GM23338 (cell line): Measurements from ENCODE around the gene SETX.

ENCODE experiments used
- CREB1 ChIP-seq: fragments of 250-450 bp; sonication (Bioruptor Pico); IDR thresholded peaks from 2 replicates; pipeline ENCODE4 v1.5.0; 2020; ENCODE audit warnings: low read depth, mild to moderate bottlenecking, moderate library complexity
- CTCF ChIP-seq, 2 experiments: fragments of 200-600 bp in 1 of 2; sonication (generic) in 1 of 2; conservative IDR thresholded peaks; 2 replicates each; pipeline versions ENCODE4 v1.5.1 to v1.6.1; 2016 to 2017; ENCODE audit warnings: antibody characterized with exemption in 2 of 2, low read depth in 2 of 2, mild to moderate bottlenecking in 2 of 2, moderate library complexity in 1 of 2
- ETS1 ChIP-seq: IDR thresholded peaks from 2 replicates; pipeline ENCODE4 v1.6.1; 2016; ENCODE audit warnings: antibody characterized with exemption
- EZH2 ChIP-seq: fragments of 200-600 bp; sonication (generic); IDR thresholded peaks from one replicate; pipeline ENCODE4 v1.8.0; 2017; ENCODE audit warnings: antibody characterized with exemption, mild to moderate bottlenecking, low read depth; ENCODE audit not compliant: unreplicated experiment
- EZH2phosphoT487 ChIP-seq: fragments of 200-600 bp; sonication (generic); IDR thresholded peaks from one replicate; pipeline ENCODE4 v1.8.1; 2018; ENCODE audit warnings: antibody characterized with exemption; ENCODE audit not compliant: unreplicated experiment
- JUNB ChIP-seq: IDR thresholded peaks from one replicate; pipeline ENCODE4 v1.6.1; 2016; ENCODE audit warnings: antibody characterized with exemption; ENCODE audit not compliant: unreplicated experiment
- NANOG ChIP-seq: IDR thresholded peaks from 2 replicates; pipeline ENCODE4 v1.6.1; 2016; ENCODE audit warnings: antibody characterized with exemption, borderline replicate concordance
- POLR2AphosphoS5 ChIP-seq: IDR thresholded peaks from 2 replicates; pipeline ENCODE4 v1.6.1; 2016; ENCODE audit warnings: antibody characterized with exemption, low read depth
- REST ChIP-seq: IDR thresholded peaks from one replicate; pipeline ENCODE4 v1.6.1; 2018; ENCODE audit warnings: antibody characterized with exemption; ENCODE audit not compliant: unreplicated experiment
- ZNF114 ChIP-seq: fragments of 250-450 bp; sonication (Bioruptor Pico); IDR thresholded peaks from 2 replicates; pipeline ENCODE4 v1.5.0; 2020; ENCODE audit warnings: mild to moderate bottlenecking, moderate library complexity
- ZNF331 ChIP-seq: fragments of 250-450 bp; sonication (Bioruptor Pico); IDR thresholded peaks from 2 replicates; pipeline ENCODE4 v1.5.0; 2020; ENCODE audit warnings: low read depth, mild to moderate bottlenecking, moderate library complexity
- ZNF462 ChIP-seq: fragments of 250-450 bp; sonication (Bioruptor Pico); IDR thresholded peaks from 2 replicates; pipeline ENCODE4 v1.5.0; 2020; ENCODE audit warnings: mild to moderate bottlenecking, moderate library complexity

DNA sequence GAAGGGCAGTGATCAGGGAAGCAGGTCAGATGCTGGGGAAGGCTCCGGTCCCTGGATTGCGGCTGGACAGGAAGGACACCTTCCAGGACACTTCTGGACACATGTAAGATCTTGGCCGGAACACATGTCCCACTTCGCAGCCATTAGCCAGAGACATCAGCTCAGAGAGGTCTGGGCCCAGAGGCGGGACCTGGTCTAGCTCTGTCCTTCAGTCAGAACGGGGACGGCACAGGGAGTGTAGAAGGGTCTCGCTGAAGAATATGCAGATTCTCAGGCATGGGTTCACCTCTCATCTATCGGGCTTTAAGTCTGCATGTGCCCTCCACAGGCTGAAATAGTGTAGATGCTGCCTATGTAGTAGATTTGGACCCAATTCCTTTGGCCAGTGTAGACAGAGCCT, 119.7 kb downstream of the SETX start:
- TF ChIP-seq CTCF (conservative IDR thresholded peaks at IDR 0.05; ENCODE audit: low read depth in 2 of 2) (no peak), POLR2AphosphoS5 (no peak), EZH2 (no peak), ZNF462 (CRISPR knock-in tag) (no peak), REST (no peak), CREB1 (CRISPR knock-in tag) (no peak), EZH2phosphoT487 (no peak), ZNF114 (CRISPR knock-in tag) (no peak), JUNB (no peak), ETS1 (no peak), ZNF331 (CRISPR knock-in tag) (no peak), NANOG (no peak)
